Measurements from ENCODE around the gene BPIFA1.
A peak's percentile ranks its signal among the peaks of the same experiment; 100 is the strongest.

Gene BPIFA1

GRCh38 chr20:33277471-33278441 lies 42.0 kb downstream of the BPIFA1 start:
- no peak for DNase-seq (ENCODE audit: low read depth in 2 of 2)

DNA sequence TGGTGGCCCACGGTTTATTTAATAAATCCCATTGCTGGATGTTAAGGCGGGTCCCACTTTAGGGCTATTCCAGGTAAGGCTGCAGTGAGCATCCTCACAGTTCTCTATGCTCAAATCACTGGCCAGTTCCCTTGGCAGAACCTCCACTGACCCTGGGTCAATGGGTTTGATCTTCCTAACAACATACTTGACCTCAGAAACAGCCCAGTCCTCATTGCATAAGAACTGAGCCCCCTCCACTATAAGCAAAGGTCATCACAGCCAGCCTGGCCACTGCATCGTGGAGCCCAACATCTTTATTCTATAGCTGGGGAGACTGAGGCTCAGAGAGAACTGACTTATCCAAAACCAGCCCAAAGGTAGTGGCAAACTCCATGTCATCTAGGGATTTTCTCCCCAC lies 42.9 kb downstream of the BPIFA1 start:
- DNase-seq (ENCODE audit: low read depth in 2 of 2): no peak

- DNase-seq (ENCODE audit: low read depth in 2 of 2): no peak
Measured at GRCh38 chr20:33279261-33279910, 43.6 kb downstream of the BPIFA1 start.

- DNase-seq (ENCODE audit: low read depth in 2 of 2): no peak
Measured at GRCh38 chr20:33280000-33280680, 44.3 kb downstream of the BPIFA1 start.

DNA sequence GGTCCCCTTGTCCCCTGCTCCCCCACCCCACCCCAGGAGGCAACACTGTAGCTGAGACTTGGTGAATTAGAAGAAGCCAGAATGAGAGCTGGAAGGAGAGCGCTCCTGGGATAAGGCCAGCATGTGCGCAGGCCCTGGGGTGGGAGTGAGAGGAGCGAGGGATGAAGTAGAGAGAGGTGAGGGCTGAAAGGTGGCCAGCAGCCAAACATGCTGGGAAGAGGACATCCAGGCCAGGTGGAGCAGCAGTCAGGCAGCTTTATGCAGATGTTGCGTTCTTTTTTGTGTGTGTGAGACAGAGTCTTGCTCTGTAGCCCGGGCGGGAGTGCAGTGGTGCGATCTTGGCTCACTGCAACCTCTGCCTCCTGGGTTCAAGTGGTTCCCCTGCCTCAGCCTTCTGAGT lies 45.0 kb downstream of the BPIFA1 start:
- no peak for DNase-seq (ENCODE audit: low read depth in 2 of 2)

GRCh38 chr20:33281550-33282146 lies 45.9 kb downstream of the BPIFA1 start:
- no peak for DNase-seq (ENCODE audit: low read depth in 2 of 2)

GRCh38 chr20:33282196-33282934 lies 46.6 kb downstream of the BPIFA1 start:
- DNase-seq (ENCODE audit: low read depth in 2 of 2): no peak

DNA sequence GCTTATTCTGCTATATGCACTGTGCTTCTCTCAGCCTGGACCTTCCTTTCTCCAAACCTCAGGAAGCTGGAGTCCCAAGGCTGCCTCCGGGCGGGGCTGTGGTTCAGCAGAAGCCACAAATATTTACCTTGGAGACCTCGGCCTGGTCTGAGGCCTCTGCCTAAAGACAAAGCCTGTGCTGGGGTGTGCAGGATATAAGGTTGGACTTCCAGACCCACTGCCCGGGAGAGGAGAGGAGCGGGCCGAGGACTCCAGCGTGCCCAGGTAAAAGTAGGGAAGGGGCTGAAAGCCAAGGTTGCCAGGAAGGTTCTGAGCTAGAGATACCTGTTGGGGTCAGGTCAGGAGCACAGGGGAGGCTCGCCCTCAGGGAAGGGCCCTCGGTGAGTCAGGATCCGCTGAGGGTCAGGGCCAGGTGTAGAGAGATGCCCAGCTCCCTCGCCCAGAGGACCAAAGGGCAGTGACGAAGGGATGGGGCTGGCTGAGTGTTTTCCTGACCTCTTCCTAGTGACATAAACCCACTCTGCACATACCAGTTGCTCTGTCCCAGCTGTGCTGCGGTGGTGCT lies 47.3 kb downstream of the BPIFA1 start, which contains the start of gene BPIFB1:
Gene BPIFB1 (plus strand): TSS at position 224 of the 565 bp plus-strand sequence. CDS start 2,860 bp downstream, outside the sequence.
- no peak for DNase-seq (ENCODE audit: low read depth in 2 of 2)

DNA sequence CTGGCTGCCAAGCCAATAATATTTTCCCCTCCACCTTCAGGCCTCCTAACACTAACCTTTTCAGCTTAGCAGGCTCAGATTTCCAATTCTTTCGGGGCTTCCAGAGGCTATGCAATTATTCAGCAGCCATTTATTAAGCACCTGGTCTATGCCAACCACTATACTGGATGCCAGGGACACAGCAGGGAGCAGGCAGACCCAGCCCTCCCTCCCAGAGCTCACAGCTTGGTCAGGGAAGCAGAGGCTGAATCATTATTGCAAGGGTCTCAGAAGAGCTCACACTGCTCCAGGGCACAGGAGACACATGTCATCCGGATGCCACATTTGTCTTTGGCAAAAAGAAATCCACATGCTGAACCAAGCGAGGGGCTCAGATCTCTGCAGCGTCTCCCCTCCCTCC lies 48.5 kb downstream of the BPIFA1 start:
- DNase-seq (ENCODE audit: low read depth in 2 of 2): no peak

- DNase-seq (ENCODE audit: low read depth in 2 of 2): no peak
Measured at GRCh38 chr20:33284937-33285336, 49.1 kb downstream of the BPIFA1 start.

DNA sequence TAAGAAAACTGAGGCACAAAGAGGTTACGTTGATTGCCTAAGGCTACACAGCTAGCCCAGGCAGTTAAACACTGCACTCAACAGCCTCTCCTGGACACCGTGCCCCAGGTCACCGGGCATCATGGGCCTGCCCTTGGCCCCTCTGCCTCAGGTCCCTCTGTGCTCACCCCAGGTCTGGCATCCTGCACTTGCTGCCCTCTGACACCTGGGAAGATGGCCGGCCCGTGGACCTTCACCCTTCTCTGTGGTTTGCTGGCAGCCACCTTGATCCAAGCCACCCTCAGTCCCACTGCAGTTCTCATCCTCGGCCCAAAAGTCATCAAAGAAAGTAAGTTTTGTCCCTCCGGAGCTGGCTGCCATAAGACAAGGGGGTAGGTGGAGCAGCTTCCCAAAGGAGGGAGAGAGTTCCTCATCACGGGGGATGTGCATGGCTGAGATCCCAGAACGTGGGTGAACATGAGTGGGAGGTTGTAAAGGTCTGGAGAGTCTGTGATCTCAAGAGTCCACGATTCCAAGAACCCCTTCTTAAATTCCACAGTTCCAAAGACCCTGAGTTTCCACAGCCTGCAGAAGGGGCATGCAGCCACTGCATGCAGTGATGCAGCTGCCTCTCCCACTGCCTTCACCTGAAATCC lies 50.2 kb downstream of the BPIFA1 start:
- no peak for DNase-seq (ENCODE audit: low read depth in 2 of 2)

GRCh38 chr20:33287884-33288283 lies 52.1 kb downstream of the BPIFA1 start:
- DNase-seq (ENCODE audit: low read depth in 2 of 2): no peak

- DNase-seq (ENCODE audit: low read depth in 2 of 2): no peak
Measured at GRCh38 chr20:33290852-33291251, 55.1 kb downstream of the BPIFA1 start.

GRCh38 chr20:33291416-33291815 lies 55.6 kb downstream of the BPIFA1 start:
- DNase-seq (ENCODE audit: low read depth in 2 of 2): no peak

- DNase-seq (ENCODE audit: low read depth in 2 of 2): peak; percentile 25 to 44
Measured at GRCh38 chr20:33291830-33292355, 56.1 kb downstream of the BPIFA1 start.

All from stimulated activated CD8-positive, alpha-beta memory T cell treated with anti-CD3 and anti-CD28 coated beads, Interleukin-7, amount 100 ng/mL, for 1 hour (primary cell).